ENCODE results near the gene CLOCK.

The CLOCK gene

GRCh38 chr4:55382488-55383003, 164.2 kb downstream of the CLOCK start:
- Histone ChIP-seq H3K36me3 (ENCODE audit: low read length) (no peaks in the 10 kb centered on the region), H3K27ac (ENCODE audit: low read depth, low read length) (no peak overlapping the region), H3K9ac (ENCODE audit: low read length) (no peak overlapping the region), H3K9me2 (replicated peaks; ENCODE audit: insufficient read depth, low read length) (no peaks in the 10 kb centered on the region), H2AFZ (ENCODE audit: low read depth, low read length, severe bottlenecking) (no peak overlapping the region), H4K20me1 (ENCODE audit: low read depth, low read length) (no peaks in the 10 kb centered on the region), H3K4me2 (ENCODE audit: low read depth, low read length, poor library complexity, severe bottlenecking) (no peak overlapping the region), H3K9me3 (ENCODE audit: insufficient read depth, low read length) (no peaks in the 10 kb centered on the region), H3K27me3 (ENCODE audit: low read length) (no peaks in the 10 kb centered on the region), H3K4me3 (ENCODE audit: insufficient read depth, low read length, poor library complexity, severe bottlenecking) (no peak overlapping the region), H3K79me2 (ENCODE audit: insufficient read depth, low read length) (no peaks in the 10 kb centered on the region), H3F3A (ENCODE audit: insufficient read depth) (no peaks in the 10 kb centered on the region)
- TF ChIP-seq, protein P1, sequence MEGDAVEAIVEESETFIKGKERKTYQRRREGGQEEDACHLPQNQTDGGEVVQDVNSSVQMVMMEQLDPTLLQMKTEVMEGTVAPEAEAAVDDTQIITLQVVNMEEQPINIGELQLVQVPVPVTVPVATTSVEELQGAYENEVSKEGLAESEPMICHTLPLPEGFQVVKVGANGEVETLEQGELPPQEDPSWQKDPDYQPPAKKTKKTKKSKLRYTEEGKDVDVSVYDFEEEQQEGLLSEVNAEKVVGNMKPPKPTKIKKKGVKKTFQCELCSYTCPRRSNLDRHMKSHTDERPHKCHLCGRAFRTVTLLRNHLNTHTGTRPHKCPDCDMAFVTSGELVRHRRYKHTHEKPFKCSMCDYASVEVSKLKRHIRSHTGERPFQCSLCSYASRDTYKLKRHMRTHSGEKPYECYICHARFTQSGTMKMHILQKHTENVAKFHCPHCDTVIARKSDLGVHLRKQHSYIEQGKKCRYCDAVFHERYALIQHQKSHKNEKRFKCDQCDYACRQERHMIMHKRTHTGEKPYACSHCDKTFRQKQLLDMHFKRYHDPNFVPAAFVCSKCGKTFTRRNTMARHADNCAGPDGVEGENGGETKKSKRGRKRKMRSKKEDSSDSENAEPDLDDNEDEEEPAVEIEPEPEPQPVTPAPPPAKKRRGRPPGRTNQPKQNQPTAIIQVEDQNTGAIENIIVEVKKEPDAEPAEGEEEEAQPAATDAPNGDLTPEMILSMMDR (IDR thresholded peaks at IDR 0.05; ENCODE audit: insufficient read depth, low read length, poor library complexity, severe bottlenecking): no peak
- no peak for TF ChIP-seq EZH2phosphoT487 (conservative IDR thresholded peaks at IDR 0.05; ENCODE audit: low read length)

GRCh38 chr4:55381502-55381901, 165.2 kb downstream of the CLOCK start:
- no peaks in the 10 kb centered on the region for H3K9me3 ChIP-seq (ENCODE audit: insufficient read depth, low read length)
- H3K4me2 ChIP-seq (ENCODE audit: low read depth, low read length, poor library complexity, severe bottlenecking): no peak overlapping the region
- TF ChIP-seq, protein P1 (IDR thresholded peaks at IDR 0.05; ENCODE audit: insufficient read depth, low read length, poor library complexity, severe bottlenecking): no peak
- TF ChIP-seq EZH2phosphoT487 (conservative IDR thresholded peaks at IDR 0.05; ENCODE audit: low read length): no peak
- H3K79me2 ChIP-seq (ENCODE audit: insufficient read depth, low read length): no peaks in the 10 kb centered on the region
- H3K9me2 ChIP-seq (replicated peaks; ENCODE audit: insufficient read depth, low read length): no peaks in the 10 kb centered on the region
- no peak overlapping the region for H3K27ac ChIP-seq (ENCODE audit: low read depth, low read length)
- H3K36me3 ChIP-seq (ENCODE audit: low read length): no peaks in the 10 kb centered on the region
- H3K27me3 ChIP-seq (ENCODE audit: low read length): no peaks in the 10 kb centered on the region
- no peak overlapping the region for H2AFZ ChIP-seq (ENCODE audit: low read depth, low read length, severe bottlenecking)
- no peaks in the 10 kb centered on the region for H3F3A ChIP-seq (ENCODE audit: insufficient read depth)
- no peak overlapping the region for H3K9ac ChIP-seq (ENCODE audit: low read length)
- H3K4me3 ChIP-seq (ENCODE audit: insufficient read depth, low read length, poor library complexity, severe bottlenecking): no peak overlapping the region
- no peaks in the 10 kb centered on the region for H4K20me1 ChIP-seq (ENCODE audit: low read depth, low read length)

DNA sequence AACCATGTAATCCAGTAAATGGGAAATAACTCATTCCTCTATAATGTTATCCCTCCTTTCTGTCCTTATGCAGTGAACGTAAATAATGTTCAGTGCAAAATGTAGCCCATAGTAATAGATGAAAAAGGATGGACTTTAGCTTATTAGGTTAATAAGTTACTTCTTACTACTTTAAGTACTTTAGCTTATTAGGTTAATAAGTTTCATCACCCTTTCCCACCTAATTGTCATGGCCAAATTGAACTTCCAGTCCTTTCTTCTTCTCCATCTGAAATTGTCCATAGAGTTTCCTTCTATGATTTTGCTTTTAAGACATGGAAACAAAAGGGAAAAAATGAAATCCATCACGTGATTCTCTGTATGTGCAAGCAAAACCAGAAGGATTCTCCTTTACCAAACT, 166.1 kb downstream of the CLOCK start:
- H3K4me3 ChIP-seq (ENCODE audit: insufficient read depth, low read length, poor library complexity, severe bottlenecking): no peak overlapping the region
- no peaks in the 10 kb centered on the region for H3F3A ChIP-seq (ENCODE audit: insufficient read depth)
- no peak overlapping the region for H3K4me2 ChIP-seq (ENCODE audit: low read depth, low read length, poor library complexity, severe bottlenecking)
- H3K9me2 ChIP-seq (replicated peaks; ENCODE audit: insufficient read depth, low read length): no peaks in the 10 kb centered on the region
- H3K27me3 ChIP-seq (ENCODE audit: low read length): no peaks in the 10 kb centered on the region
- no peak overlapping the region for H3K9ac ChIP-seq (ENCODE audit: low read length)
- no peaks in the 10 kb centered on the region for H3K79me2 ChIP-seq (ENCODE audit: insufficient read depth, low read length)
- no peak overlapping the region for H2AFZ ChIP-seq (ENCODE audit: low read depth, low read length, severe bottlenecking)
- TF ChIP-seq, protein P1 (IDR thresholded peaks at IDR 0.05; ENCODE audit: insufficient read depth, low read length, poor library complexity, severe bottlenecking): no peak
- TF ChIP-seq EZH2phosphoT487 (conservative IDR thresholded peaks at IDR 0.05; ENCODE audit: low read length): no peak
- no peak overlapping the region for H3K27ac ChIP-seq (ENCODE audit: low read depth, low read length)
- no peaks in the 10 kb centered on the region for H4K20me1 ChIP-seq (ENCODE audit: low read depth, low read length)
- H3K36me3 ChIP-seq (ENCODE audit: low read length): no peaks in the 10 kb centered on the region
- no peaks in the 10 kb centered on the region for H3K9me3 ChIP-seq (ENCODE audit: insufficient read depth, low read length)
